ENCODE results near the gene SMIM26.
"Not testable (repeated sequence)": the region's sequence is repeated elsewhere in the genome, so short reads cannot be mapped to it uniquely, and the experiment has no call there.

- not testable (repeated sequence) for TF ChIP-seq EZH2 (IDR thresholded peaks at IDR 0.05; ENCODE audit: borderline replicate concordance, low read length); CTCF (conservative IDR thresholded peaks at IDR 0.05 in 1 of 2, IDR thresholded peaks at IDR 0.05 in 1 of 2; ENCODE audit: extremely low read depth in 1 of 2, insufficient read depth in 1 of 2, low read depth in 1 of 2, low read length in 2 of 2)
Observed at GRCh38 chr20:18522066-18522465, 45.2 kb upstream of the SMIM26 start.

All from mammary epithelial cell (primary cell).